HepG2 (cell line): ENCODE measurements around the gene PPP2R5D. TPM values are rescaled to one million over a fixed set of nuclear protein-coding genes. Genes with fewer than 3 reads are reported as not detected.
A peak's percentile ranks its signal among the peaks of the same experiment; 100 is the strongest.

Experiments
- CREBL2 ChIP-seq: sonication (generic); formaldehyde crosslinking; IDR thresholded peaks from 2 replicates; pipeline ENCODE4 v1.8.1; 2023; ENCODE audit warnings: missing genetic modification reagents, mild to moderate bottlenecking, borderline replicate concordance
- ERF ChIP-seq: IDR thresholded peaks from 2 replicates; pipeline ENCODE4 v1.6.1; 2018; ENCODE audit warnings: missing biosample characterization, missing genetic modification reagents
- NFKB2 ChIP-seq: sonication (generic); formaldehyde crosslinking; IDR thresholded peaks from 2 replicates; pipeline ENCODE4 v1.4.0; 2020; ENCODE audit warnings: missing genetic modification reagents, borderline replicate concordance
- REL ChIP-seq: sonication (generic); formaldehyde crosslinking; conservative IDR thresholded peaks from 2 replicates; pipeline ENCODE4 v1.8.0; 2022; ENCODE audit warnings: mild to moderate bottlenecking, missing genetic modification reagents, moderate library complexity
- REPIN1 ChIP-seq: sonication (generic); formaldehyde crosslinking; IDR thresholded peaks from 2 replicates; pipeline ENCODE4 v1.8.0; 2022; ENCODE audit warnings: missing genetic modification reagents, low read depth, mild to moderate bottlenecking, borderline replicate concordance
- RXRB ChIP-seq: IDR thresholded peaks from 2 replicates; pipeline ENCODE4 v1.6.1; 2016; ENCODE audit warnings: borderline replicate concordance, missing genetic modification reagents, missing compliant biosample characterization
- SKIL ChIP-seq: sonication (generic); formaldehyde crosslinking; IDR thresholded peaks from 2 replicates; pipeline ENCODE4 v1.8.0; 2022; ENCODE audit warnings: missing genetic modification reagents, mild to moderate bottlenecking, moderate library complexity, borderline replicate concordance
- ZEB1 ChIP-seq: IDR thresholded peaks from 2 replicates; pipeline ENCODE4 v1.6.1; 2012; ENCODE audit warnings: mild to moderate bottlenecking, low read depth, inconsistent platforms; ENCODE audit not compliant: insufficient replicate concordance
- ZNF225 ChIP-seq: sonication (generic); formaldehyde crosslinking; IDR thresholded peaks from 2 replicates; pipeline ENCODE4 v1.4.0; 2020; ENCODE audit warnings: mild to moderate bottlenecking, missing genetic modification reagents
- ZNF614 ChIP-seq: IDR thresholded peaks from 2 replicates; pipeline ENCODE4 v1.6.1; 2018; ENCODE audit warnings: missing biosample characterization, missing genetic modification reagents, inconsistent platforms, borderline replicate concordance
- ZNF629 ChIP-seq: sonication (generic); formaldehyde crosslinking; conservative IDR thresholded peaks from 2 replicates; pipeline ENCODE4 v1.5.0; 2020; ENCODE audit warnings: missing genetic modification reagents
- ZNF790 ChIP-seq: sonication (generic); formaldehyde crosslinking; IDR thresholded peaks from 2 replicates; pipeline ENCODE4 v1.8.0; 2022; ENCODE audit warnings: missing genetic modification reagents, mild to moderate bottlenecking, borderline replicate concordance
- ZNF883 ChIP-seq: sonication (generic); formaldehyde crosslinking; IDR thresholded peaks from 2 replicates; pipeline ENCODE4 v1.5.1; 2020; ENCODE audit warnings: mild to moderate bottlenecking, missing genetic modification reagents; ENCODE audit errors: not compliant biosample characterization
- polyA plus RNA-seq, 8 experiments: library from polyadenylated mRNA; depleted of rRNA in 3 of 8; stranded (reverse) in 7 of 8; unstranded in 1 of 8; fragments of >200 nt; fragmentation: Illumina TruSeq in 4 of 8; extraction: Trizol in 4 of 8; gene quantifications; 2 replicates each; pipeline versions ENCODE4 v1.2.1 to v1.2.3, GENCODE V29; 2011 to 2016; ENCODE audit warnings: low read depth in 4 of 8, missing spikeins in 1 of 8, mixed read lengths in 1 of 8; ENCODE audit not compliant: insufficient read depth in 1 of 8
- total RNA-seq, 5 experiments: library from RNA; depleted of rRNA; stranded (reverse); fragments of >200 nt; fragmentation: Illumina TruSeq; extraction: Trizol; gene quantifications; 2 replicates each; pipeline ENCODE4 v1.2.3, GENCODE V29; 2016; ENCODE audit warnings: low read depth in 1 of 5
- TF ChIP-seq, protein P1 (sequence below): sonication (generic); formaldehyde crosslinking; IDR thresholded peaks from 2 replicates; pipeline ENCODE4 v1.5.0; 2020; ENCODE audit warnings: mild to moderate bottlenecking, missing genetic modification reagents, borderline replicate concordance
- TF ChIP-seq, protein P2 (sequence below): sonication (generic); formaldehyde crosslinking; IDR thresholded peaks from 2 replicates; pipeline ENCODE4 v1.5.0; 2020; ENCODE audit warnings: missing genetic modification reagents, mild to moderate bottlenecking, borderline replicate concordance

PPP2R5D gene
- total and polyA plus RNA-seq, 2 of the 13 experiments (the other 11 are each of a cell fraction or from before 2014, with no cell fraction given) = 53.7 to 60.4 TPM

DNA sequence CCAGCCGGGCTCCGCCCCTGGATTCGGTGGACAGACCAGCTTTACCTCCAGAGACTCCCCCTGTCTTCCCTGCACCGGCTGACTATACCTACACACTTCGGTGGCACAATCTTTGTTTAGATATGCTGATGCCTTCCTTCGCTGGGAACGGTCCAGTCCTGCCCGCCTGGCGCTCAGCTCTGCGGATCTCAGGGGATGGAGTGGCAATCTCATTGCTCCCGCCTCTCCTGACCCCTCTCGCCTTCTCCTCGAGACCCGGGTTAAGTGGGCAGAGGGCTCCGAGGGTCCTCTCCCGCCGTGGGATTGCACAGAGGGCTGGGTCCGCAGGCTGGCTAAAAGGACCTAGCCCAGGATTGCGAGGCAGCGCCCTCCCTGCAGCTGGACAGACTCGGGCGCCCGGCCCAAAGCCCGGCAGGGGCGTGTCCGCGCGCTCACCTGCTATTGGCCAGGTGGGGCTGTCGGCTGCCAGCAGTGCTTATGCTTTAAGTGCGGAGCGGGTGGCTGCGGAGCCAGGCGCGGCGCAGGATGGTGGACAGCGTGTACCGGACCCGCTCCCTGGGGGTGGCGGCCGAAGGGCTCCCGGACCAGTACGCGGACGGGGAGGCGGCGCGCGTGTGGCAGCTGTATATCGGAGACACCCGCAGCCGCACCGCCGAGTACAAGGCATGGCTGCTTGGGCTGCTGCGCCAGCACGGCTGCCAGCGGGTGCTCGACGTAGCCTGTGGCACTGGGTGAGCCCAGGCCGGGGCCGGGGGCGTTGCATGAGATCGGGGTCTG lies 23.9 kb upstream of the PPP2R5D start, which contains the start of gene GNMT (continued):
- TF ChIP-seq, protein P1, sequence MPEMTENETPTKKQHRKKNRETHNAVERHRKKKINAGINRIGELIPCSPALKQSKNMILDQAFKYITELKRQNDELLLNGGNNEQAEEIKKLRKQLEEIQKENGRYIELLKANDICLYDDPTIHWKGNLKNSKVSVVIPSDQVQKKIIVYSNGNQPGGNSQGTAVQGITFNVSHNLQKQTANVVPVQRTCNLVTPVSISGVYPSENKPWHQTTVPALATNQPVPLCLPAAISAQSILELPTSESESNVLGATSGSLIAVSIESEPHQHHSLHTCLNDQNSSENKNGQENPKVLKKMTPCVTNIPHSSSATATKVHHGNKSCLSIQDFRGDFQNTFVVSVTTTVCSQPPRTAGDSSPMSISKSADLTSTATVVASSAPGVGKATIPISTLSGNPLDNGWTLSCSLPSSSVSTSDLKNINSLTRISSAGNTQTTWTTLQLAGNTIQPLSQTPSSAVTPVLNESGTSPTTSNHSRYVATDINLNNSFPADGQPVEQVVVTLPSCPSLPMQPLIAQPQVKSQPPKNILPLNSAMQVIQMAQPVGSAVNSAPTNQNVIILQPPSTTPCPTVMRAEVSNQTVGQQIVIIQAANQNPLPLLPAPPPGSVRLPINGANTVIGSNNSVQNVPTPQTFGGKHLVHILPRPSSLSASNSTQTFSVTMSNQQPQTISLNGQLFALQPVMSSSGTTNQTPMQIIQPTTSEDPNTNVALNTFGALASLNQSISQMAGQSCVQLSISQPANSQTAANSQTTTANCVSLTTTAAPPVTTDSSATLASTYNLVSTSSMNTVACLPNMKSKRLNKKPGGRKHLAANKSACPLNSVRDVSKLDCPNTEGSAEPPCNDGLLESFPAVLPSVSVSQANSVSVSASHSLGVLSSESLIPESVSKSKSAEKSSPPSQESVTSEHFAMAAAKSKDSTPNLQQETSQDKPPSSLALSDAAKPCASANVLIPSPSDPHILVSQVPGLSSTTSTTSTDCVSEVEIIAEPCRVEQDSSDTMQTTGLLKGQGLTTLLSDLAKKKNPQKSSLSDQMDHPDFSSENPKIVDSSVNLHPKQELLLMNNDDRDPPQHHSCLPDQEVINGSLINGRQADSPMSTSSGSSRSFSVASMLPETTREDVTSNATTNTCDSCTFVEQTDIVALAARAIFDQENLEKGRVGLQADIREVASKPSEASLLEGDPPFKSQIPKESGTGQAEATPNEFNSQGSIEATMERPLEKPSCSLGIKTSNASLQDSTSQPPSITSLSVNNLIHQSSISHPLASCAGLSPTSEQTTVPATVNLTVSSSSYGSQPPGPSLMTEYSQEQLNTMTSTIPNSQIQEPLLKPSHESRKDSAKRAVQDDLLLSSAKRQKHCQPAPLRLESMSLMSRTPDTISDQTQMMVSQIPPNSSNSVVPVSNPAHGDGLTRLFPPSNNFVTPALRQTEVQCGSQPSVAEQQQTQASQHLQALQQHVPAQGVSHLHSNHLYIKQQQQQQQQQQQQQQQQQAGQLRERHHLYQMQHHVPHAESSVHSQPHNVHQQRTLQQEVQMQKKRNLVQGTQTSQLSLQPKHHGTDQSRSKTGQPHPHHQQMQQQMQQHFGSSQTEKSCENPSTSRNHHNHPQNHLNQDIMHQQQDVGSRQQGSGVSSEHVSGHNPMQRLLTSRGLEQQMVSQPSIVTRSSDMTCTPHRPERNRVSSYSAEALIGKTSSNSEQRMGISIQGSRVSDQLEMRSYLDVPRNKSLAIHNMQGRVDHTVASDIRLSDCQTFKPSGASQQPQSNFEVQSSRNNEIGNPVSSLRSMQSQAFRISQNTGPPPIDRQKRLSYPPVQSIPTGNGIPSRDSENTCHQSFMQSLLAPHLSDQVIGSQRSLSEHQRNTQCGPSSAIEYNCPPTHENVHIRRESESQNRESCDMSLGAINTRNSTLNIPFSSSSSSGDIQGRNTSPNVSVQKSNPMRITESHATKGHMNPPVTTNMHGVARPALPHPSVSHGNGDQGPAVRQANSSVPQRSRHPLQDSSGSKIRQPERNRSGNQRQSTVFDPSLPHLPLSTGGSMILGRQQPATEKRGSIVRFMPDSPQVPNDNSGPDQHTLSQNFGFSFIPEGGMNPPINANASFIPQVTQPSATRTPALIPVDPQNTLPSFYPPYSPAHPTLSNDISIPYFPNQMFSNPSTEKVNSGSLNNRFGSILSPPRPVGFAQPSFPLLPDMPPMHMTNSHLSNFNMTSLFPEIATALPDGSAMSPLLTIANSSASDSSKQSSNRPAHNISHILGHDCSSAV (CRISPR knock-in tag) = no peak
- TF ChIP-seq CREBL2 (peak; percentile 58; the same call in 1 of the 2 replicates), ZEB1 (peak; percentile 91), REPIN1 (CRISPR knock-in tag) (peak; percentile 46; the same call in 1 of the 2 replicates), ZNF883 (peak; percentile 77), NFKB2 (CRISPR knock-in tag) (peak; percentile 86; the same call in 1 of the 2 replicates), SKIL (CRISPR knock-in tag) (0 out of 2 replicates have a peak, but pooled peaks have one; percentile 18), ZNF790 (CRISPR knock-in tag) (no peak), RXRB (peak; percentile 24), REL (CRISPR knock-in tag) (0 out of 2 replicates have a peak, but pooled peaks have one; percentile 60), ZNF629 (0 out of 2 replicates have a peak, but pooled peaks have one; percentile 10), ERF (CRISPR knock-in tag) (peak; percentile 55; the same call in 1 of the 2 replicates), ZNF225 (peak; percentile 56; the same call in 1 of the 2 replicates), ZNF614 (CRISPR knock-in tag) (peak; percentile 62)
- TF ChIP-seq, protein P2, sequence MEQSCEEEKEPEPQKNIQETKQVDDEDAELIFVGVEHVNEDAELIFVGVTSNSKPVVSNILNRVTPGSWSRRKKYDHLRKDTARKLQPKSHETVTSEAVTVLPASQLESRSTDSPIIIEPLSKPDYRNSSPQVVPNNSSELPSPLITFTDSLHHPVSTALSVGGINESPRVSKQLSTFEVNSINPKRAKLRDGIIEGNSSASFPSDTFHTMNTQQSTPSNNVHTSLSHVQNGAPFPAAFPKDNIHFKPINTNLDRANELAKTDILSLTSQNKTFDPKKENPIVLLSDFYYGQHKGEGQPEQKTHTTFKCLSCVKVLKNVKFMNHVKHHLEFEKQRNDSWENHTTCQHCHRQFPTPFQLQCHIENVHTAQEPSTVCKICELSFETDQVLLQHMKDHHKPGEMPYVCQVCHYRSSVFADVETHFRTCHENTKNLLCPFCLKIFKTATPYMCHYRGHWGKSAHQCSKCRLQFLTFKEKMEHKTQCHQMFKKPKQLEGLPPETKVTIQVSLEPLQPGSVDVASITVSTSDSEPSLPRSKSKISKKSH (CRISPR knock-in tag) = peak; percentile 55; the same call in 1 of the 2 replicates
